Adrenal gland (tissue), 5 donors: ENCODE measurements around the gene BHLHE40.

ENCODE experiments used
- CTCF ChIP-seq, 6 experiments: fragments of 450-650 bp in 4 of 6; fragments of 200-600 bp in 2 of 6; sonication (generic) in 1 of 6; IDR thresholded peaks; 1 replicate in 5 of 6; 2 replicates in 1 of 6; pipeline versions ENCODE4 v1.5.1 to v1.8.0; 2016 to 2021; ENCODE audit warnings: antibody characterized with exemption in 6 of 6, mild to moderate bottlenecking in 2 of 6, moderate library complexity in 1 of 6
- POLR2A ChIP-seq, 2 donors: fragments of 450-650 bp; IDR thresholded peaks; one replicate each; pipeline ENCODE4 v1.6.1; 2017; ENCODE audit warnings: antibody characterized with exemption in 2 of 2, mild to moderate bottlenecking in 2 of 2, moderate library complexity in 1 of 2
- donor health status: DM: no; HTN: no; CAD: no.

- TF ChIP-seq CTCF (IDR thresholded peaks at IDR 0.05) (no peak), POLR2A (IDR thresholded peaks at IDR 0.05) (no peak)
Observed at GRCh38 chr3:5026046-5026362, 46.8 kb downstream of the BHLHE40 start.
